HG02870 (cell line): ENCODE results near the gene SLC49A3.
"Not testable (repeated sequence)": the region's sequence is repeated elsewhere in the genome, so short reads cannot be mapped to it uniquely, and the experiment has no call there.

Source experiments
- ATAC-seq: cut with Tn5 transposase; IDR thresholded peaks from one replicate; pipeline ENCODE4 v1.9.1; 2021; ENCODE audit warnings: mild to moderate bottlenecking, moderate library complexity; ENCODE audit not compliant: unreplicated experiment

The SLC49A3 gene

GRCh38 chr4:703336-704197 is 14.6 kb upstream of the SLC49A3 start:
- ATAC-seq: no peak

DNA sequence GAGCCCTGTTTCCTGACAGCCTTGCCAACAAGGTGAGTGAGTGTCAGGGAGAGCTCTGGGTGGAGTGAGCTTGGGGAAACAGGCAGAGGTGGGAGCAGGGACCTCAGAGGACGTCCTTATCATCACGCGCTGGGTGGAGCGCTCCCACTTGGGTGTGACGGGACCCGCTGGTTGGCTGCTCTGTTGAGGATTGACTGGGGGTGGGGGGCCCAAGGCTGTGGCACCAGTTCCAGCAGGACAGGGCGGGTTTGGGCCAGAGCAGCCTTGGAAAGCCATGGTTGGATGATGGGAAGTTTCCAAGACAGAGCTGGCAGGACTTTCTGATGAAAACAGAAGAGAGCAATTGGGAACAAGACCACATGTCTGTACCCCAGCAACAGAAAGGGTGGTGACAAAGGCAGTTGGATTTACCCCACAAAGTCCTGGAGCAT is 13.7 kb upstream of the SLC49A3 start:
- ATAC-seq: no peak

- ATAC-seq: no peak
Observed at GRCh38 chr4:700587-701264, 11.8 kb upstream of the SLC49A3 start.

DNA sequence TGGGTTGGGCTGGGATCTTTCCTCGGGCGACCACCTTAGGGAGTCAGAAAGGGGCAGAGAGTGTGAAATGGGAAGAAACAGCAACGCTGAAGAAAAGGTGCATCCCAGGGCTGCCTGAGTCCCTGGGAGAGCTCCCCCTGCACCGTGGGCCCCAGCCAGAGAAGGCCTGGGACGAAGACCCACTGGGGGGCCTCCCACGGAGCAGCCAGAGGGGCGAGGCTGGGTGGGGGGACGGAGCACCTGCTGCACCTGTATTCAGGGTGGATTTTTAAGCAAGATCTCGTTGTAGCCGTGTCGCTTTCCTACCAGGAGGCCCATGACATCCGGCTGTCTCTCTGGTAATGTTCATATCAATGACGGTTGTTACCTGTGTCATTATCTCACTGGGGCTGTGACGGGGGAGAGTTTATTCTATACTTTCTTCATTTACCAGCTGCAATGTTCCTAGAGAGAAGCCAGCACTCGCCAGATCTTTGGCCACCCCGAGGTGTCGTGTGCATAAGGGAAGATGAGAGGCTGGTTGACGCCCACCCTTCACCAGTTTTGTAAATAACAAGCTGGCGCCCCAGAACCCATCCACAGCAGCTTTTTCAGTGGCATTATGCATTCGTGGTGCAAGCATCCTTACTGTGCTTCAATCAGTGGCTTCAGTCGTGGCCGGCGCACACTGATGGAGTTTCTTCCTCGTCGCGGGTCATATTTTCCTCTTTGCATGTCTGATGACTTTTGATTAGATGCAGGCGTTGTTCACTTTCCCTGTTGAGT is 11.0 kb upstream of the SLC49A3 start:
- ATAC-seq: no peak

GRCh38 chr4:694341-694940 is 5.5 kb upstream of the SLC49A3 start:
- not testable (repeated sequence) for ATAC-seq

GRCh38 chr4:692771-693554 is 4.0 kb upstream of the SLC49A3 start:
- ATAC-seq: no peak

DNA sequence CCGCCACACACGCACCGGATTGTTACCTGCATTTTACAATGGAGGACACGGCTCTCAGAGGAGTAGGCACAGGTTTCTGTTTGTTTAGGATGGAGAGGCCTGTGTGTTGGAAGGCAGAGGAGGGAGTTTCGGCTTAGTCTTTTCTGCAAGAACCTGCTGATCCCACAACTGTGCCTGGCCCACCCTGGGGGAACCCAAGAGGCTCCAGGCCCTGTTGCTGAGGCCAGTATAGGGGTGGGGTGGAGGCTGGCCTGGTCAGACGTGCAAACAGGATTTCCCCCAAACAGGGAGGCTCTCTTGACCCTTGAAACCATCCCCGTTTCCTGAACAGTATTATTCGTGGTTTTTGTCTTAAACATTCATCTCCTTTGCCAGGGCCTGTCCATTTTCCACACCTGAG is 772 bp upstream of the SLC49A3 start:
- ATAC-seq: no peak

- ATAC-seq: no peak
Observed at GRCh38 chr4:687971-688853, 739 bp downstream of the SLC49A3 start.

DNA sequence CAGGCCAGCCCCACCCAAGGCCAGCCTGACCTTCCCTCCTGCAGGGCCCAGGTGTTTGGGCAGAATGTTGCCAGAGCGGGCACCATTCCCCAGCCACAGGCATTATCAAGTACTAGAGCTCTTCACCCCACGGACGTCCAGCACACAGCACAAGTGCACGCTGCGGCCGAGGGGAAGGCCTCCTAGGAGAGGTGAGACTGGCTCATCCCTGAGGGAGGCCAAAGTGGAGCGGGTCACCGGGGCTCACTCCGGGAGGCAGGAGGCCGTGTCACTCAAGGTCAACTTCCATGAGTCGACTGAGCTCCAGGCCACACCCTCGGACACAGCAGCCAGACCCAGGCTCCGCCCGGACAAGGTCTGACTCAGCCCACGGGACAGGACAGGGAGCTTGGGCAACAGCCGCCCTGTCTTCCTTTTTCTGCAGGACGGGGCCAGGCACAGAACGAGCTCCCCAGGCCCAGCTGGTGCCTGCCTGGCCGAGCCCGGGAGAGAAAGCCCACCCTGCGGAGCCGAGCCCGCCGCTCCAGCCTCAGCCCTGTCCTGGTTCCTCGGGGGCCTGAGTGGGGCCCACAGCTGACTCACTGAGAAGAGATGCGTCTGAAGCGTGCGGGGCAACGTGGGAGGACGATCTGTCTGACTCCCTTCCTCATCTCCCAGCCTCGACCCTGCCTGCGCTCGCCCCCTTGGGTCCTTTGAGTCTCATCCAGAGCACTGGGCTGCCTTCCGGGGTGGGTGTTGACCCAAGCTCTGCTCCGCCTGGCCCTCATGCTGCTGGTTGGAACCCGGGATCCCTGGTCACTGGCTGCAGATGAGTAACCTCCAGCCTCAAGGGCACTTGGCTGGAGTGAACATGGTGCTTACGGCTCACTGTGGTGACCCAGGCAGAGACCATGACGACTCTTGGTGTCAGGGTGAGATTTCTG is 1.6 kb downstream of the SLC49A3 start:
- no peak for ATAC-seq

DNA sequence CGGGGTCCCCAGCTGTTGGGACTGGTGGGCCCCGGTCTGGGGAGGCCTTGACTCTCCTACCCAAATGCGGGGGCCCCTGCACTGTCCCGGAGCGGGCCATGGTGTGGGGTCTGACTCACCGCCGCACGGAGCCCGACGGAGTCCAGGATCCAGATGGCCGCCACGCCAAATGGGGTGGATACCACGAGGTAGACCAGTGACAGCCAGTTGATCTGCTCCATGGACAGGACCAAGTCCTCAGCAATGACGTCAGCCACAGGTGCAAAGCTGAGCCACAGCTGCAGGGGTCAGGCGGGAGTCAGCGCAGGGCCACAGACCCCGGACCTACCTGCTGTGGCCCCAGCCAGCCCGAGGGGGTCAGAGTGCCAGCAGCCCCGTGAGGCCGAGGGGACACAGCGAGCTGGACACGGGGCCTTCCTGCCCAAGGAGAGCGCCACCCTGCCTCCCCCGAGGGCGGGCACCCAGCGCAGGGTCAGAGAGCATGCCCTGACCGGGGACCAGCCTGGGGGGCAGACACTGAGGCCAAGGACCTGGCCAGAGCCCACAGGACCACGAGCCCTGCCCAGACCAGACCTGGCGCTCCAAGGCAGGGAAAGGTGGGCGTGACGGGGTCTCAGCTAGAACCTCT is 2.4 kb downstream of the SLC49A3 start:
- no peak for ATAC-seq

- ATAC-seq: no peak
Observed at GRCh38 chr4:685679-686412, 3.1 kb downstream of the SLC49A3 start.

- ATAC-seq: no peak
Observed at GRCh38 chr4:684623-685327, 4.2 kb downstream of the SLC49A3 start.

GRCh38 chr4:683982-684622 is 4.8 kb downstream of the SLC49A3 start:
- no peak for ATAC-seq

DNA sequence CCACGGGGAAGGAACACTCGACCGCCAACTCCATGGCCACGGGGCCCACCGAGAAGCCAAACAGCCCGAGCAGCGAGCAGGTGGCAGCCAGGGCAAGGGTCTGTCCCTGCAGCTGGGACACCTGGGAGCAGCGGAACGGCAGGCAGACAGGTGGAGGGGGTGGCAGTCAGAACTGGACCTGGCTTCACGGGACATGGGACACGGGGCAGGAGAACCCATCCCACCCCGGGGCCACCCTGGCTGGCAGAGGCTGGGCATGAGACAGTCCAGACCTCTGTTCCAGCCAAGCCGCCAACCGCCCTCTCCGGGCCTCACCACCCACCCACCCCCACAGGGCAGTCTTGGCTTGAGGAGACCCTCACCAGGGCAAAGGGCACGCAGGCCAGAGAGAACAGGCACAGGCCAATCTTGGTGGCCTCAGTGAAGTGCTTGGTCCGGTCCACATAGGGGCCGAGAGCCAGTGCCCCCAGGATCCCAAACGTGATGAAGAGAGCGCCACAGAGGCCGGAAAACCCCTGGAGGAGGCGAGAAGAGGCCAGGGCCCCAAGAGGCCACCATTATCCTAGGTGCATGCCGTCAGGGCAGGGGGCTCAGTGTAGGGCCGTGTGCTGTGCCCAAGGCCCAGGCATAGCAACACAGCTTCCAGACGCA is 5.6 kb downstream of the SLC49A3 start:
- no peak for ATAC-seq

DNA sequence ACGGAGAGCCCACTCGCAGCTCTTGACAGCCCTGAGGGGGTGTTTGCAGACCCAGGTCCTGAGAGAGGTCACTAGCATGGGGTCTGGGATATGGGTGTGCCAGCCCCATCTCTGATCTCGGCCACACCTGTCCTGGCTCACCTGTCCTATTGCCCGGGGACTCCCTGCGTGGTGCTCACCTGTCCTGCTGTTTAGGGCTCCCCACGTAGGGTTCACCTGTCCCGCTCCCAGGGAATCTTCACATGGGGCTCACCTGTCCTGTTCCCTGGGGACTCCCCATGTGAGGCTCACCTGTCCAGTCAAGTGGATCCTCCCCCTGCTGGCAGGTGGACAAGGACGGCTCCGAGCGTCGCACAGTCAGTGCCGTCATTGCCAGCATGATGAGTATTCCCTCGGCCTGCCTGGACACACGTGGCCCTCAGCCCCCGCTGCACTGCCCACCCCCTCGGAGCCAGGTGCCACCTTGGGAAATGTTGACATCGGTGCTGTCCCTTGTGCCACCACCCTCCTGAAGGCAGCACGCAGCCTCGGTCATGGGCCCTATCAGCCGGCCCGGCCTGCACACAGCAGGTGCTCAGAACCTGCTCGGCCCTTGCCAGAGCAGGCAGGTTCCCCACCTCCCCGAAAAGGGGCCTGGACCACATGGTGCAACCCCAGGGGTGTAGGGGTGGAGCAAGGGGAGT is 6.3 kb downstream of the SLC49A3 start:
- ATAC-seq: no peak
